SK-N-SH treated with all-trans-retinoic acid at 6 μM for 48 hours (cell line): Measurements from ENCODE around the gene RPL27A.

ENCODE experiments used
- ARNTL ChIP-seq: fragments of 450-650 bp; formaldehyde crosslinking; IDR thresholded peaks from 2 replicates; pipeline ENCODE4 v1.5.0; 2020; ENCODE audit warnings: low read depth, mild to moderate bottlenecking, moderate library complexity, borderline replicate concordance
- CREB5 ChIP-seq: fragments of 250-450 bp; sonication (Bioruptor Pico); IDR thresholded peaks from 2 replicates; pipeline ENCODE4 v1.5.1; 2020; ENCODE audit warnings: low read depth, mild to moderate bottlenecking, moderate library complexity
- ESRRG ChIP-seq: fragments of 250-450 bp; sonication (Bioruptor Pico); IDR thresholded peaks from 2 replicates; pipeline ENCODE4 v1.6.1; 2021; ENCODE audit warnings: mild to moderate bottlenecking
- GLIS3 ChIP-seq: fragments of 250-450 bp; sonication (Bioruptor Pico); IDR thresholded peaks from 2 replicates; pipeline ENCODE4 v1.5.0; 2020; ENCODE audit warnings: mild to moderate bottlenecking, moderate library complexity
- OSR1 ChIP-seq: fragments of 250-450 bp; sonication (Bioruptor Pico); IDR thresholded peaks from 2 replicates; pipeline ENCODE4 v1.8.0; 2022; ENCODE audit warnings: moderate library complexity, mild to moderate bottlenecking, inconsistent platforms
- PATZ1 ChIP-seq: fragments of 250-450 bp; sonication (Bioruptor Pico); IDR thresholded peaks from 2 replicates; pipeline ENCODE4 v1.8.0; 2020; ENCODE audit warnings: mild to moderate bottlenecking, moderate library complexity, borderline replicate concordance
- PPARA ChIP-seq: fragments of 250-450 bp; sonication (Bioruptor Pico); IDR thresholded peaks from 2 replicates; pipeline ENCODE4 v1.5.0; 2020; ENCODE audit warnings: mild to moderate bottlenecking, borderline replicate concordance
- RARB ChIP-seq: fragments of 250-450 bp; sonication (Bioruptor Pico); IDR thresholded peaks from 2 replicates; pipeline ENCODE4 v1.8.0; 2021; ENCODE audit warnings: mild to moderate bottlenecking, moderate library complexity
- SNAI2 ChIP-seq: fragments of 250-450 bp; sonication (Bioruptor Pico); IDR thresholded peaks from 2 replicates; pipeline ENCODE4 v1.5.0; 2020; ENCODE audit warnings: mild to moderate bottlenecking, moderate library complexity
- TOX ChIP-seq: fragments of 250-450 bp; sonication (Bioruptor Pico); IDR thresholded peaks from 2 replicates; pipeline ENCODE4 v1.8.0; 2021; ENCODE audit warnings: mild to moderate bottlenecking, moderate library complexity, borderline replicate concordance
- ZFP3 ChIP-seq: fragments of 250-450 bp; sonication (Bioruptor Pico); IDR thresholded peaks from 2 replicates; pipeline ENCODE4 v1.5.0; 2020; ENCODE audit warnings: mild to moderate bottlenecking, moderate library complexity
- ZNF8 ChIP-seq: fragments of 450-650 bp; formaldehyde crosslinking; IDR thresholded peaks from 2 replicates; pipeline ENCODE4 v1.5.0; 2020; ENCODE audit warnings: mild to moderate bottlenecking, moderate library complexity
- TF ChIP-seq, protein P1 (sequence below): fragments of 250-450 bp; sonication (Bioruptor Pico); IDR thresholded peaks from 2 replicates; pipeline ENCODE4 v1.5.1; 2021; ENCODE audit warnings: mild to moderate bottlenecking, moderate library complexity

- TF ChIP-seq PATZ1 (CRISPR knock-in tag), result no peak
- no peak for TF ChIP-seq ZNF8
- TF ChIP-seq GLIS3 (CRISPR knock-in tag), result no peak
- TF ChIP-seq TOX (CRISPR knock-in tag), result no peak
- TF ChIP-seq SNAI2 (CRISPR knock-in tag), result no peak
- TF ChIP-seq, protein P1, sequence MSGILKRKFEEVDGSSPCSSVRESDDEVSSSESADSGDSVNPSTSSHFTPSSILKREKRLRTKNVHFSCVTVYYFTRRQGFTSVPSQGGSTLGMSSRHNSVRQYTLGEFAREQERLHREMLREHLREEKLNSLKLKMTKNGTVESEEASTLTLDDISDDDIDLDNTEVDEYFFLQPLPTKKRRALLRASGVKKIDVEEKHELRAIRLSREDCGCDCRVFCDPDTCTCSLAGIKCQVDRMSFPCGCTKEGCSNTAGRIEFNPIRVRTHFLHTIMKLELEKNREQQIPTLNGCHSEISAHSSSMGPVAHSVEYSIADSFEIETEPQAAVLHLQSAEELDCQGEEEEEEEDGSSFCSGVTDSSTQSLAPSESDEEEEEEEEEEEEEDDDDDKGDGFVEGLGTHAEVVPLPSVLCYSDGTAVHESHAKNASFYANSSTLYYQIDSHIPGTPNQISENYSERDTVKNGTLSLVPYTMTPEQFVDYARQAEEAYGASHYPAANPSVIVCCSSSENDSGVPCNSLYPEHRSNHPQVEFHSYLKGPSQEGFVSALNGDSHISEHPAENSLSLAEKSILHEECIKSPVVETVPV, result no peak
- no peak for TF ChIP-seq ARNTL (CRISPR knock-in tag)
- no peak for TF ChIP-seq RARB (CRISPR knock-in tag)
- TF ChIP-seq ZFP3 (CRISPR knock-in tag), result no peak
- TF ChIP-seq PPARA (CRISPR knock-in tag), result no peak
- TF ChIP-seq OSR1 (CRISPR knock-in tag), result no peak
- no peak for TF ChIP-seq ESRRG (CRISPR knock-in tag)
- no peak for TF ChIP-seq CREB5 (CRISPR knock-in tag)
Observed at GRCh38 chr11:8709777-8710176, 27.2 kb downstream of the RPL27A start.
